H9 (cell line): ENCODE measurements around the gene ABHD8. TPM values are rescaled to one million over a fixed set of nuclear protein-coding genes. Genes with fewer than 3 reads are reported as not detected.

Experiments
- DNase-seq: peaks from one replicate; pipeline ENCODE4 v3.0.0-alpha.2; 2017
- H2AFZ ChIP-seq: one replicate; pipeline ENCODE4 v1.6.1; 2013; ENCODE audit warnings: mild to moderate bottlenecking, low read length, control low read depth, moderate library complexity
- H2AK5ac ChIP-seq: 2 replicates; pipeline ENCODE4 v1.6.1; 2013; ENCODE audit warnings: low read length, control low read depth, mixed read lengths; ENCODE audit not compliant: insufficient read length
- H2BK120ac ChIP-seq: one replicate; pipeline ENCODE4 v1.6.1; 2013; ENCODE audit warnings: low read depth, mild to moderate bottlenecking, low read length, control low read depth, inconsistent platforms; ENCODE audit not compliant: poor library complexity, severe bottlenecking
- H2BK12ac ChIP-seq: 2 replicates; pipeline ENCODE4 v1.6.1; 2013; ENCODE audit warnings: low read length, control low read depth, mixed read lengths, low read depth; ENCODE audit not compliant: insufficient read length
- H2BK15ac ChIP-seq: 2 replicates; pipeline ENCODE4 v1.6.1; 2013; ENCODE audit warnings: low read depth, low read length, control low read depth
- H2BK20ac ChIP-seq: one replicate; pipeline ENCODE4 v1.6.1; 2013; ENCODE audit warnings: low read depth, mild to moderate bottlenecking, low read length, control low read depth, inconsistent platforms; ENCODE audit not compliant: poor library complexity, severe bottlenecking
- H2BK5ac ChIP-seq: 2 replicates; pipeline ENCODE4 v1.6.1; 2013; ENCODE audit warnings: low read length, control low read depth, mixed read lengths; ENCODE audit not compliant: insufficient read length
- H3K14ac ChIP-seq: 2 replicates; pipeline ENCODE4 v1.6.1; 2013; ENCODE audit warnings: low read length, control low read depth; ENCODE audit not compliant: insufficient read depth
- H3K18ac ChIP-seq: 2 replicates; pipeline ENCODE4 v1.6.1; 2013; ENCODE audit warnings: low read depth, mild to moderate bottlenecking, mixed read lengths, low read length, control low read depth; ENCODE audit not compliant: insufficient read length
- H3K23ac ChIP-seq: 2 replicates; pipeline ENCODE4 v1.6.1; 2013; ENCODE audit warnings: low read length, control low read depth, mixed read lengths, low read depth; ENCODE audit not compliant: insufficient read length
- H3K23me2 ChIP-seq: 2 replicates; pipeline ENCODE4 v1.6.1; 2013; ENCODE audit warnings: low read depth, mild to moderate bottlenecking, mixed read lengths, low read length, control low read depth; ENCODE audit not compliant: insufficient read length, poor library complexity, severe bottlenecking
- H3K27ac ChIP-seq: 2 replicates; pipeline ENCODE4 v1.5.1; 2013; ENCODE audit warnings: low read length, control low read depth, mixed read lengths, low read depth; ENCODE audit not compliant: insufficient read length
- H3K27me3 ChIP-seq: 2 replicates; pipeline ENCODE4 v1.6.1; 2013; ENCODE audit warnings: low read length, control low read depth, inconsistent platforms; ENCODE audit not compliant: insufficient read depth
- H3K4ac ChIP-seq: 2 replicates; pipeline ENCODE4 v1.6.1; 2013; ENCODE audit warnings: low read depth, mild to moderate bottlenecking, control low read depth, inconsistent platforms, low read length, moderate library complexity
- H3K4me1 ChIP-seq: 2 replicates; pipeline ENCODE4 v1.6.1; 2013; ENCODE audit warnings: low read length, control low read depth, inconsistent platforms; ENCODE audit not compliant: insufficient read depth
- H3K4me2 ChIP-seq: 2 replicates; pipeline ENCODE4 v1.6.1; 2013; ENCODE audit warnings: low read length, control low read depth, mixed read lengths; ENCODE audit not compliant: insufficient read length, insufficient read depth
- H3K56ac ChIP-seq: 2 replicates; pipeline ENCODE4 v1.6.1; 2013; ENCODE audit warnings: low read depth, mild to moderate bottlenecking, mixed read lengths, low read length, control low read depth; ENCODE audit not compliant: insufficient read length
- H3K79me1 ChIP-seq: 2 replicates; pipeline ENCODE4 v1.6.1; 2013; ENCODE audit warnings: low read depth, mild to moderate bottlenecking, moderate library complexity, low read length, control low read depth, inconsistent platforms; ENCODE audit not compliant: insufficient read depth, poor library complexity, severe bottlenecking
- H3K79me2 ChIP-seq: 2 replicates; pipeline ENCODE4 v1.6.1; 2013; ENCODE audit warnings: low read length, control low read depth, inconsistent platforms; ENCODE audit not compliant: insufficient read depth
- H3K9ac ChIP-seq: 2 replicates; pipeline ENCODE4 v1.6.1; 2013; ENCODE audit warnings: low read length, control low read depth, mixed read lengths; ENCODE audit not compliant: insufficient read length; ENCODE audit errors: extremely low read depth
- H3K9me3 ChIP-seq: one replicate; pipeline ENCODE4 v1.6.1; 2013; ENCODE audit warnings: low read depth, low read length, inconsistent platforms; ENCODE audit not compliant: control insufficient read depth
- H3T11ph ChIP-seq: one replicate; pipeline ENCODE4 v1.6.1; 2013; ENCODE audit warnings: mild to moderate bottlenecking, low read length, control low read depth, inconsistent platforms
- H4K20me1 ChIP-seq: one replicate; pipeline ENCODE4 v1.6.1; 2013; ENCODE audit not compliant: control insufficient read depth, insufficient read length, insufficient read depth
- H4K5ac ChIP-seq: 2 replicates; pipeline ENCODE4 v1.6.1; 2013; ENCODE audit warnings: low read depth, mild to moderate bottlenecking, mixed read lengths, low read length, control low read depth; ENCODE audit not compliant: insufficient read length
- H4K8ac ChIP-seq: replicated peaks from 2 replicates; pipeline ENCODE4 v1.6.1; 2013; ENCODE audit warnings: low read length, control low read depth, mixed read lengths, low read depth; ENCODE audit not compliant: insufficient read length
- H4K91ac ChIP-seq: 2 replicates; pipeline ENCODE4 v1.6.1; 2013; ENCODE audit warnings: low read depth, mild to moderate bottlenecking, moderate library complexity, mixed read lengths, low read length, control low read depth; ENCODE audit not compliant: insufficient read length
- H3K27ac Mint-ChIP-seq, 3 experiments: 2 replicates in 2 of 3; 3 replicates in 1 of 3; pipeline ENCODE4 v1.8.0; 2020 to 2021; ENCODE audit warnings: mixed read lengths in 3 of 3, mild to moderate bottlenecking in 1 of 3, moderate library complexity in 1 of 3
- H3K27me3 Mint-ChIP-seq: 2 replicates; pipeline ENCODE4 v1.8.0; 2021; ENCODE audit warnings: low read depth, mild to moderate bottlenecking, moderate library complexity, mixed read lengths
- H3K36me3 Mint-ChIP-seq, 3 experiments: 2 replicates in 2 of 3; 3 replicates in 1 of 3; pipeline ENCODE4 v1.8.0; 2020 to 2021; ENCODE audit warnings: low read depth in 3 of 3, mixed read lengths in 3 of 3; ENCODE audit not compliant: insufficient read depth in 1 of 3
- H3K4me1 Mint-ChIP-seq, 2 experiments: 2 replicates each; pipeline ENCODE4 v1.8.0; 2020; ENCODE audit warnings: mixed read lengths in 2 of 2
- H3K4me3 Mint-ChIP-seq, 2 experiments: 2 replicates in 1 of 2; 3 replicates in 1 of 2; pipeline ENCODE4 v1.8.0; 2020 to 2021; ENCODE audit warnings: mild to moderate bottlenecking in 2 of 2, mixed read lengths in 2 of 2, moderate library complexity in 1 of 2
- H3K9me3 Mint-ChIP-seq, 2 experiments: 2 replicates in 1 of 2; 3 replicates in 1 of 2; pipeline ENCODE4 v1.8.0; 2020; ENCODE audit warnings: mild to moderate bottlenecking in 2 of 2, mixed read lengths in 2 of 2, moderate library complexity in 1 of 2
- WGBS: extraction: QIAGEN DNeasy Blood & Tissue Kit; methylation state at CpG from one replicate; pipeline ENCODE4 v1.1.7; 2013; ENCODE audit warnings: missing lambda C conversion rate, low lambda C conversion rate, mixed read lengths; ENCODE audit not compliant: insufficient read length; ENCODE audit errors: extremely low coverage; 5-methylcytosine and 5-hydroxymethylcytosine counted together
- total RNA-seq: library from RNA; stranded (reverse); gene quantifications from 2 replicates; pipeline ENCODE4 v1.2.1, GENCODE V29; 2021
- TF ChIP-seq, protein P1 (sequence below): fragments of 200-600 bp; sonication (generic); conservative IDR thresholded peaks from 3 replicates; pipeline ENCODE4 v1.8.0; 2021; ENCODE audit warnings: antibody characterized with exemption, mild to moderate bottlenecking

Gene ABHD8
- total RNA-seq, 1 experiment from 2014 or later = 11.7 TPM

- Histone ChIP-seq H3K27me3 (no peaks in the 10 kb centered on the region), H2BK5ac (no peak overlapping the region), H3K27ac (no peak overlapping the region), H4K8ac (no peak overlapping the region), H2BK120ac (no peak overlapping the region), H3K9me3 (no peaks in the 10 kb centered on the region), H3K79me2 (no peaks in the 10 kb centered on the region), H3K56ac (no peak overlapping the region), H3K18ac (no peak overlapping the region), H3T11ph (no peak overlapping the region), H3K23me2 (peaks cover 12% of the 10 kb centered on the region), H2BK15ac (no peak overlapping the region), H2BK20ac (no peak overlapping the region), H2AK5ac (no peak overlapping the region), H3K9ac (no peak overlapping the region), H3K4me1 (peaks cover 2% of the 10 kb centered on the region; the same call in 1 of the 2 replicates), H4K91ac (no peak overlapping the region), H4K20me1 (no peaks in the 10 kb centered on the region), H3K14ac (no peak overlapping the region; the same call in 1 of the 2 replicates), H3K4me2 (peak overlapping the region; percentile 10), H4K5ac (no peak overlapping the region), H3K4ac (no peak overlapping the region), H3K79me1 (no peaks in the 10 kb centered on the region), H2AFZ (no peak overlapping the region), H2BK12ac (no peak overlapping the region), H3K23ac (no peak overlapping the region)
- Mint-ChIP-seq H3K4me3 (no peak overlapping the region), H3K4me1 (peaks cover 13 to 36% of the 10 kb centered on the region in 2 experiments), H3K27me3 (no peaks in the 10 kb centered on the region), H3K9me3 (no peaks in the 10 kb centered on the region; a peak in 1 of 5 replicates), H3K36me3 (peaks cover 10 to 35% (median 23%) of the 10 kb centered on the region in 3 experiments; a peak in 5 of 7 replicates), H3K27ac (peak overlapping the region; percentile 27 to 82 (median 61); a peak in 2 of 7 replicates)
- TF ChIP-seq, protein P1, sequence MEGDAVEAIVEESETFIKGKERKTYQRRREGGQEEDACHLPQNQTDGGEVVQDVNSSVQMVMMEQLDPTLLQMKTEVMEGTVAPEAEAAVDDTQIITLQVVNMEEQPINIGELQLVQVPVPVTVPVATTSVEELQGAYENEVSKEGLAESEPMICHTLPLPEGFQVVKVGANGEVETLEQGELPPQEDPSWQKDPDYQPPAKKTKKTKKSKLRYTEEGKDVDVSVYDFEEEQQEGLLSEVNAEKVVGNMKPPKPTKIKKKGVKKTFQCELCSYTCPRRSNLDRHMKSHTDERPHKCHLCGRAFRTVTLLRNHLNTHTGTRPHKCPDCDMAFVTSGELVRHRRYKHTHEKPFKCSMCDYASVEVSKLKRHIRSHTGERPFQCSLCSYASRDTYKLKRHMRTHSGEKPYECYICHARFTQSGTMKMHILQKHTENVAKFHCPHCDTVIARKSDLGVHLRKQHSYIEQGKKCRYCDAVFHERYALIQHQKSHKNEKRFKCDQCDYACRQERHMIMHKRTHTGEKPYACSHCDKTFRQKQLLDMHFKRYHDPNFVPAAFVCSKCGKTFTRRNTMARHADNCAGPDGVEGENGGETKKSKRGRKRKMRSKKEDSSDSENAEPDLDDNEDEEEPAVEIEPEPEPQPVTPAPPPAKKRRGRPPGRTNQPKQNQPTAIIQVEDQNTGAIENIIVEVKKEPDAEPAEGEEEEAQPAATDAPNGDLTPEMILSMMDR = no peak
- no CpG with 5 or more reads among the region's 17 CpGs for WGBS
- DNase-seq = peak; percentile 79
Measured at GRCh38 chr19:17340871-17341357, 37.7 kb upstream of the ABHD8 start.
